Sigmoid colon (tissue), 7 donors: ENCODE measurements around the gene ZNF532. TPM values are rescaled to one million over a fixed set of nuclear protein-coding genes. Genes with fewer than 3 reads are reported as not detected.

Source experiments
- DNase-seq: peaks from one replicate; pipeline ENCODE4 v3.0.0-alpha.2; 2019
- H3K27ac ChIP-seq, 4 donors: fragments of 200-600 bp; sonication (generic); one replicate each; pipeline ENCODE4 v1.5.1; 2016 to 2019; ENCODE audit warnings: mild to moderate bottlenecking in 1 of 4
- H3K27me3 ChIP-seq, 3 donors: fragments of 200-600 bp; sonication (generic); one replicate each; pipeline ENCODE4 v1.5.1; 2019; ENCODE audit warnings: mild to moderate bottlenecking in 1 of 3
- H3K36me3 ChIP-seq, 4 donors: fragments of 200-600 bp; sonication (generic); one replicate each; pipeline ENCODE4 v1.5.1; 2016 to 2019
- H3K4me1 ChIP-seq, 4 donors: fragments of 200-600 bp; sonication (generic); one replicate each; pipeline ENCODE4 v1.5.1; 2017 to 2019
- H3K4me3 ChIP-seq, 4 donors: fragments of 200-600 bp; sonication (generic); one replicate each; pipeline ENCODE4 v1.5.1; 2017 to 2019; ENCODE audit warnings: mild to moderate bottlenecking in 2 of 4, moderate library complexity in 1 of 4
- H3K9me3 ChIP-seq, 4 donors: fragments of 200-600 bp in 3 of 4; sonication (generic) in 3 of 4; one replicate each; pipeline versions ENCODE4 v1.5.1 to v1.6.1; 2013 to 2019
- EP300 ChIP-seq, 4 donors: sonication (generic); formaldehyde crosslinking; IDR thresholded peaks; one replicate each; pipeline ENCODE4 v1.6.1; 2017; ENCODE audit warnings: antibody characterized with exemption in 4 of 4
- POLR2A ChIP-seq, 2 donors: fragments of 450-650 bp; IDR thresholded peaks; one replicate each; pipeline ENCODE4 v1.6.1; 2016; ENCODE audit warnings: antibody characterized with exemption in 2 of 2, mild to moderate bottlenecking in 2 of 2, moderate library complexity in 2 of 2
- POLR2AphosphoS5 ChIP-seq, 4 donors: sonication (generic); formaldehyde crosslinking; IDR thresholded peaks; one replicate each; pipeline ENCODE4 v1.6.1; 2017; ENCODE audit warnings: antibody characterized with exemption in 4 of 4
- WGBS, 2 donors: extraction: QIAGEN DNeasy Blood & Tissue Kit; methylation state at CpG; one replicate each; pipeline ENCODE4 v1.1.7; 2013; 5-methylcytosine and 5-hydroxymethylcytosine counted together
- intact Hi-C: fragments of 100-400 bp; cut with DNase I; formaldehyde crosslinking; loops from one replicate; pipeline ENCODE4 v1.15.1; 2023
- polyA plus RNA-seq, 3 donors: library from polyadenylated mRNA; stranded (reverse); fragments of 200-250 nt; gene quantifications; one replicate each; pipeline ENCODE4 v1.2.3, GENCODE V29; 2013
- total RNA-seq, 4 donors: library from RNA; depleted of rRNA; stranded (reverse); fragments of >200 nt; gene quantifications; one replicate each; pipeline ENCODE4 v1.1.0, GENCODE V29; 2016
- TF ChIP-seq, protein P1 (sequence below), 4 experiments: fragments of 450-650 bp in 3 of 4; fragments of 200-600 bp in 1 of 4; IDR thresholded peaks; one replicate each; pipeline ENCODE4 v1.5.1; 2016 to 2019; ENCODE audit warnings: antibody characterized with exemption in 4 of 4, mild to moderate bottlenecking in 3 of 4, moderate library complexity in 2 of 4
- donor health status: healthy with polysubstance abuse.
- donor health status: Bipolar disorder and iron deficiency.
- donor health status: healthy.

The ZNF532 gene
- total and polyA plus RNA-seq, 7 donors = 1.4 to 104 (median 71.0) TPM

DNA sequence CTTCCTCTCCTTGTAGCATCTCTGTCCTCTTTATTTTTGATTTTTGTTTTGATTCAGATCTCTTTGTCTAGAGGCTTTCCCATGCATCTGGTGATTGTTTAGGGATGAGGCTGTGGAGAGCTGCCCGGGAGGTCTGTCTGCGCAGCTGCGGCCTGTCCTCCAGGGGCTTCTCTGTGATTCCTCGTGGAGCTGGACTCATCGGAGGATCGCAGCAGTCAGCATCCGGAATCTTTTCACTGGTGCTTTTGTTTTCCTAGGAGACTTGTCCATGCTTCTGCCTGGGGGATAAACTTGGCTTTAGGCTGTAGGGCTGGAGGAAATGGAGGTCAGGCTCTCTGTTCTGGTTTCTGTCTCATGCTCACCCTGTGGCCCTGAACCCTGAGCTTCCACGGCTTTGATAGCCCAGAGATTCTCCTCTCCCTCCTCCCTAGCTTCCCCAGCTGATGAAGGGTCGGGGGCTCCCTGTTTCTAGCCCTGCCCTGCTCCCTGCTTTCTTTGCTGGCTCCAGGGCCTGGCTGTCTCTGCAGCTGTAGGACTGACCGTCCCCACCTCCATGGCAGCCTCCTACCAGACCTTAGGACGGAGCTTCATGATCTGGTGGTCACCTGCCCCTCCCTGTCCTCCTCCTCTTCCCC, 35.5 kb downstream of the ZNF532 start:
- DNase-seq = no peak
- Histone ChIP-seq H3K27me3 (no peaks in the 10 kb centered on the region), H3K36me3 (peaks cover 0 to 26% (median 2%) of the 10 kb centered on the region in 4 donors), H3K27ac (no peak overlapping the region), H3K4me3 (no peak overlapping the region), H3K4me1 (peaks cover 0 to 6% (median 3%) of the 10 kb centered on the region in 4 donors), H3K9me3 (no peaks in the 10 kb centered on the region)
- WGBS, 2 donors = 89 to 90% methylated on average over 11 of the region's 11 CpGs
- TF ChIP-seq, protein P1, sequence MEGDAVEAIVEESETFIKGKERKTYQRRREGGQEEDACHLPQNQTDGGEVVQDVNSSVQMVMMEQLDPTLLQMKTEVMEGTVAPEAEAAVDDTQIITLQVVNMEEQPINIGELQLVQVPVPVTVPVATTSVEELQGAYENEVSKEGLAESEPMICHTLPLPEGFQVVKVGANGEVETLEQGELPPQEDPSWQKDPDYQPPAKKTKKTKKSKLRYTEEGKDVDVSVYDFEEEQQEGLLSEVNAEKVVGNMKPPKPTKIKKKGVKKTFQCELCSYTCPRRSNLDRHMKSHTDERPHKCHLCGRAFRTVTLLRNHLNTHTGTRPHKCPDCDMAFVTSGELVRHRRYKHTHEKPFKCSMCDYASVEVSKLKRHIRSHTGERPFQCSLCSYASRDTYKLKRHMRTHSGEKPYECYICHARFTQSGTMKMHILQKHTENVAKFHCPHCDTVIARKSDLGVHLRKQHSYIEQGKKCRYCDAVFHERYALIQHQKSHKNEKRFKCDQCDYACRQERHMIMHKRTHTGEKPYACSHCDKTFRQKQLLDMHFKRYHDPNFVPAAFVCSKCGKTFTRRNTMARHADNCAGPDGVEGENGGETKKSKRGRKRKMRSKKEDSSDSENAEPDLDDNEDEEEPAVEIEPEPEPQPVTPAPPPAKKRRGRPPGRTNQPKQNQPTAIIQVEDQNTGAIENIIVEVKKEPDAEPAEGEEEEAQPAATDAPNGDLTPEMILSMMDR (IDR thresholded peaks at IDR 0.05) = no peak
- TF ChIP-seq POLR2AphosphoS5 (IDR thresholded peaks at IDR 0.05) = no peak
- no peak for TF ChIP-seq EP300 (IDR thresholded peaks at IDR 0.05)
- TF ChIP-seq POLR2A (IDR thresholded peaks at IDR 0.05) = no peak
- intact Hi-C loops = no loop called here

DNA sequence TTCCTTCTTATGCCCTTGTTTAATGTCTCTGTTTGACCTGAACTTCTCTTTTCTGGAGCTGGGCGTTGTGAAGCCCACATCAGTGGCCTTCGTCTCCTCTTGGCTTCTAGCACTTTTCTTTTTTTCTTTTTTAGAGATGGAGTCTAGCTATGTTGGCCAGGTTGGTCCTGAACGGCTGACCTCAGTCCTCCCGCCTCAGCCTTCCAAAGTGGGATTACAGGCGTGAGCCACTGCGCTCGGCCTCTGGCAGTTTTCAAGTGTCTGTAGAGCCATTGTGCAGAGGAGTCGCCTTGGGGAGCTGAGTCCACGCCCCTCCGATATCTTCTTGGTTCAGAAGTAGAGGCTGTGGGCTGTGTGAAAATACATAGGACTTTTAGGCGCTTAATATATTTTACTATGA, 36.5 kb downstream of the ZNF532 start:
- no peaks in the 10 kb centered on the region for H3K27me3 ChIP-seq
- H3K4me3 ChIP-seq = no peak overlapping the region
- H3K27ac ChIP-seq = no peak overlapping the region
- DNase-seq = no peak
- intact Hi-C loops = no loop called here
- WGBS, 2 donors = 95% methylated on average over 11 of the region's 11 CpGs
- TF ChIP-seq POLR2AphosphoS5 (IDR thresholded peaks at IDR 0.05) = no peak
- no peak for TF ChIP-seq POLR2A (IDR thresholded peaks at IDR 0.05)
- TF ChIP-seq EP300 (IDR thresholded peaks at IDR 0.05) = no peak
- TF ChIP-seq, protein P1 (IDR thresholded peaks at IDR 0.05) = no peak
- H3K4me1 ChIP-seq = peaks cover 0 to 5% (median 2%) of the 10 kb centered on the region in 4 donors
- H3K36me3 ChIP-seq = peaks cover 0 to 31% (median 2%) of the 10 kb centered on the region in 4 donors
- H3K9me3 ChIP-seq = no peaks in the 10 kb centered on the region

DNA sequence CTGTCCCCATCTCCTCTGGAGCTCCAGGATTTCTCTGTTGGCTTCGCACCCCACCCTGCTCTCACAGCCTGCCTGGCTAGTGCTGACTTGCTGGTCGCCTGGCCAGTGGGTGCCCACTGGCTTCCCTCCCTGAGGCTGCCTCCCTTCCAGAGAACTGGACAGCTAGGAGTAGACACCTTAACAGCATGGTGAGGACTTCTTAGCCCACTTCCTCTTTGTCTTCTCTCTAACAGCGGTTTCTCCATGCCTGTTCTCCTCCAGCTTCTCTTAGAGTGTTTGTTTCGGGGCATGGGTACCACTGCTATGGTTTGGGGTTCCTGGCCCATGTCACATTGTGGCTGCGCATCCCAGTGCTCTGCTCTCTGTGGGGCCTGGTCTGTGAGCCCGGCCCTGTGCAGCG, 37.1 kb downstream of the ZNF532 start:
- H3K36me3 ChIP-seq = peaks cover 0 to 31% (median 2%) of the 10 kb centered on the region in 4 donors
- 97% methylated on average over 7 of the region's 7 CpGs for WGBS, 2 donors
- no peak overlapping the region for H3K27ac ChIP-seq
- peaks cover 0 to 5% (median 2%) of the 10 kb centered on the region in 4 donors for H3K4me1 ChIP-seq
- intact Hi-C loops = no loop called here
- no peak for TF ChIP-seq POLR2AphosphoS5 (IDR thresholded peaks at IDR 0.05)
- TF ChIP-seq EP300 (IDR thresholded peaks at IDR 0.05) = no peak
- no peak for TF ChIP-seq POLR2A (IDR thresholded peaks at IDR 0.05)
- TF ChIP-seq, protein P1 (IDR thresholded peaks at IDR 0.05) = no peak
- H3K4me3 ChIP-seq = no peak overlapping the region
- H3K27me3 ChIP-seq = no peaks in the 10 kb centered on the region
- no peak for DNase-seq
- no peaks in the 10 kb centered on the region for H3K9me3 ChIP-seq

DNA sequence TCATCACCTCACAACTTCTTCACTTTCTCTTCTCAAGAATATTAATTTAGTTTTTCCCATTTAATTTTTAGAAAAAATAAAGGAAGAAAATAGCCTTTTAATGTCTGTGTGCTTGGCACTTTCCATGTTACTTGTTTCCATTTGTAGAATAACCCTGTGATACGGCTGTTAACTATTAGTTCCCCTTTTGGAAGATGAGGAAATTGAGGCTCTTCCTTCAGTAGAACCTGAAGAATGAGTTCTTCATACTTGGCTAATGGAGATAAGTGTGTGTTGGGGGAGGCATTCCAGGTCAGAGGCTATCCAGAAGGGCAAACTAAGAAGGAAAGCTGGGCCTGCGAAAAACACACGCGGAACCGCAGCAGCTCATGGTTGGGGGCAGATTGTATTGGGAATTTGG, 38.3 kb downstream of the ZNF532 start:
- Histone ChIP-seq H3K4me3 (no peak overlapping the region), H3K36me3 (peaks cover 0 to 31% (median 2%) of the 10 kb centered on the region in 4 donors)
- WGBS, 2 donors = 87 to 93% methylated on average over 5 of the region's 5 CpGs

More for the DNA sequence above, 38.3 kb downstream of the ZNF532 start:
- intact Hi-C loops = no loop called here
- no peak for DNase-seq
- Histone ChIP-seq H3K4me1 (peaks cover 0 to 5% (median 3%) of the 10 kb centered on the region in 4 donors), H3K27ac (no peak overlapping the region), H3K27me3 (no peaks in the 10 kb centered on the region), H3K9me3 (no peaks in the 10 kb centered on the region)
- TF ChIP-seq, protein P1 (IDR thresholded peaks at IDR 0.05) = no peak
- TF ChIP-seq POLR2A (IDR thresholded peaks at IDR 0.05) (no peak), POLR2AphosphoS5 (IDR thresholded peaks at IDR 0.05) (no peak), EP300 (IDR thresholded peaks at IDR 0.05) (no peak)
